ENCODE measurements around the gene SIPA1L2.

DNA sequence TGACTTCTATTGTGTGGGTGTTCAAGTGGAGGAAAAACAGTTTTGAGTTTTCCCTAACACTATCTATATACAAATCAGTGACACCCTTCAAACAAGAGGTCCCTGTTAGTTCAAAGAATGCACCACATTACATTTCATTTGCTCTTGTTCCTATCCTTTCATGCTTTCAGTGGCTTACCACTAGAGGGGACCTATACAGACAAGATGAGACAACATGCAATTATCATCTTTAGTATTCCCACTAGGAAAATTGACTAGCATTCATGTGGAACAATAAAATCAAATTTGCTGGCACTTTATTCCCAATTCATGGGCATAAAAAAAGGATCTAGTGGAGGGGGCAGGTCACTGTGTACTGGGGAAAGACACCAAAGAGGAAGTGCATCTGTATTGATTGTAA, 13.3 kb upstream of the SIPA1L2 start:
- TF ChIP-seq, protein P1, sequence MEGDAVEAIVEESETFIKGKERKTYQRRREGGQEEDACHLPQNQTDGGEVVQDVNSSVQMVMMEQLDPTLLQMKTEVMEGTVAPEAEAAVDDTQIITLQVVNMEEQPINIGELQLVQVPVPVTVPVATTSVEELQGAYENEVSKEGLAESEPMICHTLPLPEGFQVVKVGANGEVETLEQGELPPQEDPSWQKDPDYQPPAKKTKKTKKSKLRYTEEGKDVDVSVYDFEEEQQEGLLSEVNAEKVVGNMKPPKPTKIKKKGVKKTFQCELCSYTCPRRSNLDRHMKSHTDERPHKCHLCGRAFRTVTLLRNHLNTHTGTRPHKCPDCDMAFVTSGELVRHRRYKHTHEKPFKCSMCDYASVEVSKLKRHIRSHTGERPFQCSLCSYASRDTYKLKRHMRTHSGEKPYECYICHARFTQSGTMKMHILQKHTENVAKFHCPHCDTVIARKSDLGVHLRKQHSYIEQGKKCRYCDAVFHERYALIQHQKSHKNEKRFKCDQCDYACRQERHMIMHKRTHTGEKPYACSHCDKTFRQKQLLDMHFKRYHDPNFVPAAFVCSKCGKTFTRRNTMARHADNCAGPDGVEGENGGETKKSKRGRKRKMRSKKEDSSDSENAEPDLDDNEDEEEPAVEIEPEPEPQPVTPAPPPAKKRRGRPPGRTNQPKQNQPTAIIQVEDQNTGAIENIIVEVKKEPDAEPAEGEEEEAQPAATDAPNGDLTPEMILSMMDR (IDR thresholded peaks at IDR 0.05; ENCODE audit: insufficient read depth, low read length): no peak
- TF ChIP-seq SPI1 (IDR thresholded peaks at IDR 0.05; ENCODE audit: borderline replicate concordance, low read depth): no peak
- TF ChIP-seq, protein P2, sequence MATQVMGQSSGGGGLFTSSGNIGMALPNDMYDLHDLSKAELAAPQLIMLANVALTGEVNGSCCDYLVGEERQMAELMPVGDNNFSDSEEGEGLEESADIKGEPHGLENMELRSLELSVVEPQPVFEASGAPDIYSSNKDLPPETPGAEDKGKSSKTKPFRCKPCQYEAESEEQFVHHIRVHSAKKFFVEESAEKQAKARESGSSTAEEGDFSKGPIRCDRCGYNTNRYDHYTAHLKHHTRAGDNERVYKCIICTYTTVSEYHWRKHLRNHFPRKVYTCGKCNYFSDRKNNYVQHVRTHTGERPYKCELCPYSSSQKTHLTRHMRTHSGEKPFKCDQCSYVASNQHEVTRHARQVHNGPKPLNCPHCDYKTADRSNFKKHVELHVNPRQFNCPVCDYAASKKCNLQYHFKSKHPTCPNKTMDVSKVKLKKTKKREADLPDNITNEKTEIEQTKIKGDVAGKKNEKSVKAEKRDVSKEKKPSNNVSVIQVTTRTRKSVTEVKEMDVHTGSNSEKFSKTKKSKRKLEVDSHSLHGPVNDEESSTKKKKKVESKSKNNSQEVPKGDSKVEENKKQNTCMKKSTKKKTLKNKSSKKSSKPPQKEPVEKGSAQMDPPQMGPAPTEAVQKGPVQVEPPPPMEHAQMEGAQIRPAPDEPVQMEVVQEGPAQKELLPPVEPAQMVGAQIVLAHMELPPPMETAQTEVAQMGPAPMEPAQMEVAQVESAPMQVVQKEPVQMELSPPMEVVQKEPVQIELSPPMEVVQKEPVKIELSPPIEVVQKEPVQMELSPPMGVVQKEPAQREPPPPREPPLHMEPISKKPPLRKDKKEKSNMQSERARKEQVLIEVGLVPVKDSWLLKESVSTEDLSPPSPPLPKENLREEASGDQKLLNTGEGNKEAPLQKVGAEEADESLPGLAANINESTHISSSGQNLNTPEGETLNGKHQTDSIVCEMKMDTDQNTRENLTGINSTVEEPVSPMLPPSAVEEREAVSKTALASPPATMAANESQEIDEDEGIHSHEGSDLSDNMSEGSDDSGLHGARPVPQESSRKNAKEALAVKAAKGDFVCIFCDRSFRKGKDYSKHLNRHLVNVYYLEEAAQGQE (IDR thresholded peaks at IDR 0.05; ENCODE audit: insufficient replicate concordance, low read depth): no peak
- TF ChIP-seq POLR2AphosphoS5 (IDR thresholded peaks at IDR 0.05; ENCODE audit: low read depth): no peak
- no peak for TF ChIP-seq GABPA (IDR thresholded peaks at IDR 0.05; ENCODE audit: low read depth)

Measured in HL-60 (cell line).